ENCODE measurements around the gene XIRP1. TPM values are rescaled to one million over a fixed set of nuclear protein-coding genes. Genes with fewer than 3 reads are reported as not detected.

The XIRP1 gene
- polyA plus RNA-seq, 1 experiment = 0.04 TPM

GRCh38 chr3:39144748-39145380 lies 47.5 kb downstream of the XIRP1 start:
- ChIA-PET POLR2A (no interaction called here), CTCF (interaction anchor here (3.7 to 7.1 kb wide), 2 partner anchors 16 to 143 kb away, joined by 14 to 66 read pairs; no protein-coding TSS in a partner anchor)
- no peaks in the 10 kb centered on the region for H3K27me3 ChIP-seq (ENCODE audit: control insufficient read depth, insufficient read depth, low read length)
- no peak for TF ChIP-seq CTCF (IDR thresholded peaks at IDR 0.05; ENCODE audit: insufficient read depth, low read depth, low read length)
- no peak for DNase-seq (ENCODE audit: low read depth)
- no peak overlapping the region for H3K4me3 ChIP-seq (ENCODE audit: low read depth, low read length)
- peaks cover 35% of the 10 kb centered on the region for H3K36me3 ChIP-seq (ENCODE audit: control insufficient read depth, insufficient read depth, low read length)

- H3K27me3 ChIP-seq (ENCODE audit: control insufficient read depth, insufficient read depth, low read length) = no peaks in the 10 kb centered on the region
- H3K4me3 ChIP-seq (ENCODE audit: low read depth, low read length) = no peak overlapping the region
- DNase-seq (ENCODE audit: low read depth) = no peak
- TF ChIP-seq CTCF (IDR thresholded peaks at IDR 0.05; ENCODE audit: insufficient read depth, low read depth, low read length) = no peak
- CTCF ChIA-PET = interaction anchor here (3.7 to 7.1 kb wide), 2 partner anchors 15 to 144 kb away, joined by 14 to 66 read pairs; no protein-coding TSS in a partner anchor
- POLR2A ChIA-PET = no interaction called here
- peaks cover 35% of the 10 kb centered on the region for H3K36me3 ChIP-seq (ENCODE audit: control insufficient read depth, insufficient read depth, low read length)
Measured at GRCh38 chr3:39144095-39144747, 48.2 kb downstream of the XIRP1 start.

GRCh38 chr3:39143051-39143885 lies 49.1 kb downstream of the XIRP1 start:
- Histone ChIP-seq H3K36me3 (ENCODE audit: control insufficient read depth, insufficient read depth, low read length) (peaks cover 36% of the 10 kb centered on the region), H3K27me3 (ENCODE audit: control insufficient read depth, insufficient read depth, low read length) (no peaks in the 10 kb centered on the region), H3K4me3 (ENCODE audit: low read depth, low read length) (no peak overlapping the region)
- TF ChIP-seq CTCF (IDR thresholded peaks at IDR 0.05; ENCODE audit: insufficient read depth, low read depth, low read length) = no peak
- CTCF ChIA-PET = interaction anchor here (0.9 to 7.1 kb wide), 3 partner anchors 14 to 145 kb away, joined by 3 to 66 read pairs (median 14); no protein-coding TSS in a partner anchor
- no peak for DNase-seq (ENCODE audit: low read depth)
- POLR2A ChIA-PET = no interaction called here

GRCh38 chr3:39142067-39142466 lies 50.3 kb downstream of the XIRP1 start:
- Histone ChIP-seq H3K27me3 (ENCODE audit: control insufficient read depth, insufficient read depth, low read length) (no peaks in the 10 kb centered on the region), H3K36me3 (ENCODE audit: control insufficient read depth, insufficient read depth, low read length) (peaks cover 38% of the 10 kb centered on the region), H3K4me3 (ENCODE audit: low read depth, low read length) (no peak overlapping the region)
- CTCF ChIA-PET = interaction anchor here (1.2 to 2.6 kb wide), 2 partner anchors 16 to 40 kb away, joined by 3 to 11 read pairs; no protein-coding TSS in a partner anchor
- POLR2A ChIA-PET = no interaction called here
- TF ChIP-seq CTCF (IDR thresholded peaks at IDR 0.05; ENCODE audit: insufficient read depth, low read depth, low read length) = no peak
- DNase-seq (ENCODE audit: low read depth) = no peak

Measured in BJ (cell line).